Pulmonary artery endothelial cell (primary cell): ENCODE data around the gene FRYL. TPM values are rescaled to one million over a fixed set of nuclear protein-coding genes. Genes with fewer than 3 reads are reported as not detected.
"Not testable (repeated sequence)": the region's sequence is repeated elsewhere in the genome, so short reads cannot be mapped to it uniquely, and the experiment has no call there.

Experiments
- DNase-seq: peaks from one replicate; pipeline ENCODE4 v3.0.0-alpha.2; 2011; ENCODE audit warnings: low read depth, low spot score
- total RNA-seq: library from RNA; depleted of rRNA; stranded (reverse); fragments of >200 nt; gene quantifications from 2 replicates; pipeline ENCODE4 v1.2.3, GENCODE V29; 2014

FRYL gene
- total RNA-seq, 1 donor from 2014 or later: 90.3 TPM

DNA sequence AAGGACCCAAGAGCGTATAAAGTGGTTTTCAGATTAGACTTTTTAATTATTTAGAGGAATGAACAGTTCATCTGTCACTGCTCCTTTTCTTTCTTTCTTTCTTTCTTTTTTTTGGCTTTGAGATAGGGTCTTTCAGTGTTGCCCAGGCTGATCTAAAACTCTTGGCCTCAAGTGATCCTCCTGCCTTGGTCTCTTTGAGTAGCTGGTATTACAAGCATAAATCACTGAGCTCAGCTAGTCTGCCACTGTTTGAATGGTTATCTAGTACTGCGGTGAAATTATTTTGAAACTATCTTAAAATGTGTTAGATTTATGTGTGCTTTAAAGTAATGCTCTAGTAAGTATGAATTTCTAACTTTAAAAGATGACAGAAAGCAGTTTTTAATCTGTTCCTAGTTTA lies 6.5 kb upstream of the FRYL start:
- DNase-seq: no peak

DNA sequence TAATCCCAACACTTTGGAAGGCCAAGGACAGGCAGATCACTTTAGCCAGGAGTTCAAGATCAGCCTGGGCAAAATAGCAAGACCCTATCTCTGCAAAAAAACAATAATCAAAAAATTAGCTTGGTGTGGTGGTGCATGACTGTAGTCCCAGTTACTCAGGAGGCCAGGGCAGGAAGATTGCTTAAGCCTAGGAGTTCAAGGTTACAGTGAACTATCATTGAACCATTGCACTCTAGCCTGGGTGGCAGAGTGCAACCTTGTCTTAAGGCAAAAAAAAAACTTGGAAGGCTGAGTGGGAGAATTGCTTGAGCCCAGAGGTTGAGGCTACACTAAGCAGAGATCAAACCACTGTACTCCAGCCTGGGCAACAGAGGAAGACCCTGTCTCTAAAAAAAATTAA lies 5.2 kb upstream of the FRYL start:
- DNase-seq: no peak

DNA sequence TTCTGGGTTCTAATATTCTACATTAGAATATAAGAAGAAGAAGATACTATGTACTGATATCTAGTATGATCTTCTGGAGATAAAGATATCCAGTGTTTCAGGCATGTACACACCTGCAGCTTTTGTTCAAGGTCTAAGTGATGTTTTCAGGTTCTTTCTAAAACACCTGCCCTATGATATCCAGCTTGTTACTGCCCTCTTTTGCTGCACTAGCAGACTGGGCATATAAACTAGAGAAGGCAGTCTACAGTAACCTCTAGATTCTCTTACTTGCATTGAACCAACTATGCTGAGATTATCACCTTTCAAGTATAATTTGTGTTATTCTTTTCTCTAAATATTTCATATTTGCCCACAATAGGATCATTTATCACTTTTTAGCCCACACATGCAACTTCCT lies 1.9 kb upstream of the FRYL start:
- no peak for DNase-seq

DNA sequence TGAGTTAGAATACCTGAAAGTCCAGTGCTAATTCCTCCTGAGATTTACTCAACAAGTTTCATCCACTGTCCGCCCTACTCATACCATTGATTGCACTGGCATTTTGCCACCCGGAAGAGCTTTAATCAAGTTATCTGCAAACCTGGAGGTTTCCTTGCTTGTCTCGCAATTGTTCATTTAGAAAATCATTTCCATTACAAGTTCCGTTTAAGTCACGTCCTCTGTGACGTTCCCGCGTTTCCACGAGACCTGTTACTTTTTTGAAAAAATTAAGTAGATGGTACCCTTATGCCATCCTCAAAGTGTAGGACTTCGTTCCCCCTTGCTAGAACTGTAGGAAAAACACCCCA lies 761 bp upstream of the FRYL start:
- DNase-seq: peak; percentile 32

DNA sequence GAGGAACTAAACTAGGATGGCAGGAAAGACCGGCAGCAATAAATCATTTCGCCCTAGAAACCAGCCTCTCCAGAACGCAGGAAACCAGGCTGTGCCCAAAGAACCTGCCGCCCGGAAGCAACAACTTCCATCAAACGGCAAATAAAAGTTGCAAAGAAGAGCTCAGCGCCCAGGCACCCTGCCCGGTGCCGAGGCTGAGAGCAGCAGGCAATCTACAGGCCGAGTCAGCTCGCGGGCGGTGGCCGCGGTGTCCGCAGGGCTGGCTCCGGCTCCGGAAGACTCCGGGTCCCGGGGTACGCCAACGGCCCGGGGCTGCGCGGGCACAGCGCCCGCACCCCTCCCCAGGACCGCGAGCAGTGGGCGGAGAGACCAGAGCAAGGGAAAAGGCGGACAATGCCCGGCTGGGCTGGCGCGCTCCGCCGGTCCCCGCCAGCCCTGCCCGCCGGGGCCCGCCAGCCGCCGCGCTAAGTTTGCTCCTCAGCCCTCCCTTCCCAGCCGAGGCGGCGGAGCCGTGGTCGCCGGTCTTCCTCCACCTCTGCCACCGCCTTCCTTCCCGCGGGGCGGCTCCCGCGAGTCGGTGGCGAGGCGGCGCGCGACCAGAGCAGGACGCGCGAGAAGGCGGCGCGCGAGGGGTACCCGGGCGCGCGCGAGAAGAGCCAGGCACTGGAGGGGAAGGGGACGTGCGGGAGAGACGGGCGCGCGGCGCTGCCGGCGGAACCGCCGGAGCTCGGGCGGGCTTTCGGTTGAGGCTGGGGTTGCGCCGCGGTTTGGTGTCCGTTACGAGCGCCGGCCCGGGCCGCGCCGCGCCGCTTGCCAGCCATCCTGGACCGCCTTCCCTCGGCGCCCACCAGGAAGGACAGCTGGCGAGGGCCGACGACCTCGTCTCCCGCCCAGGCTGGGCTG lies 733 bp downstream of the FRYL start:
- no peak for DNase-seq

DNA sequence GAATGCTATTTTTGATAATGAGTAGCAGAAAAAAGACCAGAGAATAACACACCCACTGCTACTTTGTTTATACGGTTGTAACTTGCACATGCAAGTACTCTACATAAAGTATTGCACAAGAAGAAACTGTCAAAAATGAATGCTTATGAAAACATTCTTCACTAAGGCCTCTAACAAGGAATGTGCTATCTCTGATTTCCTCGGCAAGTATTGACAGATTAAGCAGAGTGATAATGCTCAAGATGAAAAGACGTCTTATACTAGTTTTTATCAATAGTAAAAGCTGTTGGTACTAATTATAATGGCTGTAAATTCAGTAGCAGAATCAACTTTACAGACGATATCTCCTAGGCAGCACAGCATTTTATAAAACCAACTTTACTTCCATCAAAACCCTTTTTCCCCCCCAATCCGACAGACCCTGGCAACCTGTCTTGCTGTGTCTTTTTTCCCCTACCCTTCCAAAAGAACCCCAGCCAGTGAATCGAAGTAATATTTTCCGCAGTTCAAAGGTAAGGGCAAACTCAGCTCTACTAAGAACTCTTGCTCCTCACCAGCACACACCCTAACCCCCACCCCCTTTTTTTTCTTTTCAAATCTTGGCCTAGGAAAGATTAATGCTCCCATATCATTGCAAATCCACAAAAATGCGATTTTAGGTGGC lies 1.5 kb downstream of the FRYL start:
- DNase-seq: no peak

DNA sequence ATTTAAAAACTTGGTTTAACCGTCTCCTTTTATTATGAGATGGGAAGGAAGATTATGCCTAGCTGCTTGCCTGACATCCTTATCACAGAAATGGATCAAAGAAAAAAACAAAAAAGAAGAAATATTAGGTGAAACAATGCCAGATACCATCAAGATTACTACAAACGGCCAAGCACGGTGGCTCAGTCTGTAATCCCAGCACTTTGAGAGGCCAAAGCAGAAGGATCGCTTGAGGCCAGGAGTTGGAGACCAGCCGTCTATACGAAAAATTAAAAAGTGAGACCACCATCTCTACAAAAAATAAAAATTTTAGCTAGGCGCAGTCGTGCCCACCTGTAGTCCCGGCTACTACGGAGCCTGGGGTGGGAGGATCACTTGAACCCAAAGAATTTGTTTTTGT lies 2.3 kb downstream of the FRYL start:
- DNase-seq: no peak

DNA sequence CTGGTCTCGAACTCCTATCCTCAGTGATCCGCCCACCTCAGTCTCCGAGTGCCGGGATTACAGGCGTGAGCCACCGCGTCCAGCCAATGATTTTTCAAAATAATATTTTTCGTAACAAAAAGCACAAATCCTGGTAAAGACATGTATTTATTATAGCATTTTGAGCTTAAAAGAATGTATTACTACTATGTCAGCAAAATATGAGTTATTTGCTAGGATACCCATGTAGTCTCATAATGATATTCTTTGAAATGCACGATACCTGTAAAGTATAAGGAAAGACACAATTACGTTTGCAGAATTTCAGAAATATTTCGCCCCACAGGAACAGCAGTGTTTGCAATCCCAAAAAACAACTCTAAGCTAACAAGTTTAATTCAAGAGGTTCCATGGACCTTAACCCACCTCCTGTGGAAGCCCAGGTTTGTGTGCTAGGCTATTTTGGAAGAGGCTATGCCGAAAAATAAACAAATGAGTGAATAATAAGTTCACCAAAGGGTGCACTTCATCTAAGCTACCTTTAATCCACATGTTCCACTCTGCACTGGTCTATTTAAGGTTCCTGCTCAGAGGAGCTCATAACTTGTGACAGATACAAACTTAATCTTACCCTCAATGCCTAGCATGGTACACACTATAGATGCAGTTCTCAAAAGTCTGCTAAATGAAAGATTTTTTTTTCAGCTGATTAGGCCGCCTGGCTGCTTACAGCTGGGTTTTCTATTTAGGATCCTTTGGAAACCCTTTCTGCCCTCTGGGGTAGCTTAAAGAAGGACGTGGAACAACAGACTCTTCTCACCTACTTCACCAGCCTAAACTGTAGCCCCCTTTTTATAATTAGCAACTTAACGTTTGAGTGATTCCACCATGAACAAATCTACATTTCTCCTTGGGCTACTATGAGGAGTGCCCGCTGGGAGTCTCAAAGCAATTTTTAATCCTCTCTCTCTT lies 5.0 kb downstream of the FRYL start:
- no peak for DNase-seq

DNA sequence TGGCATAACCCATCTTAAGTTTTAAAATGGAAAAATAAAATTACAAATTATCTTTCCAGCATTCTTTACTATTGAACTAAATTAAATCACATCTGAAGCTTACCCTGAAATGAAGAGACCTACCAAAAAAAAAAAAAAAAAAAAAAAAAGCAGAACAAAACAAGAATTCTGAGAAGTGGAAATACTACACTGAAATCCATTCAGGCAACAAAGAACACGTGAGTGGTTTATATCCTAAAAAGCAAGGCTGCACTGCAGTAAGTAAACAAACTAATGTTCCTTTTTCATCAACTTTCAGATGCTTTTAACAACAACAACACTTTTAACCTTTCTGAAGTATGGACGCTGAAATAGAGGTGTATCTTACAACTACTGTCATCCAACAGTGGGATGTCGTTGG lies 7.5 kb downstream of the FRYL start:
- no peak for DNase-seq

DNA sequence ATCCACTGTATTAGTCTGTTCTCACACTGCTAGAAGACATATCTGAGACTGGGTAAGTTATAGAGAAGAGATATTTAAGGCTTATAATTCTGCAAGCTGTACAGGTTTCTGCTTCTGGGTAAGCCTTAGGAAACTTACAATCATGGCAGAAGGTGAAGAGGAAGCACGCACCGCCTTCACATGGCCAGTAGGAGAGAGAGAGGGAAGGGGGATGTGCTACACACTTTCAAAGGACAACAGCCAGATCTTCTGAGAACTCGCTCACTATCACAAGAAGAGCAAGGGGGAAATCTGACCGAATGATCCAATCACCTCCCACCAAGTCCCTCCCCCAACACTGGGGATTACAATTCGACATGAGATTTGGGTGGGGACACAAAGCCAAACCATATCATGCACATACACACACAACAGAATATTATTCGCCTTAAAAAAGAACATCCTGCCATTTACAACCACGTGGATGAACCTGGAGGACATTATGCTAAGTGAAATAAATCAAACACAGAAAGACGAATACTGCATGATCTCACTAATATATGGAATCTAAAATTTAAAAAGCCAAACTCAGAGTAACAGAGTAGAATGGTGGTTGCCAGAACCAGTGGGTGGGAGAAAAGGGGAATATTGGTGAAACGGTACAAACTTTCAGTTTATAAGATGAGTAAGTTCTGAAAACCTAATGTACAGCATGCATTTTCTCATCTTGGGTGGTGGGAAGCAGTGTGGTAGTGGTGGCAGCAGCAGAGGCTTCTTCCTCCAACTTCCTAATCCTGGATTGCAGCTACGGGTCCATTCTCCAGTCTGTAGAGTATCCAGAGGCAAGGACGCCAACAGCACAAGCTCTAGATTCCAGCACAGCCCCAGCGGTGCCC lies 12.8 kb downstream of the FRYL start:
- DNase-seq: no peak

DNA sequence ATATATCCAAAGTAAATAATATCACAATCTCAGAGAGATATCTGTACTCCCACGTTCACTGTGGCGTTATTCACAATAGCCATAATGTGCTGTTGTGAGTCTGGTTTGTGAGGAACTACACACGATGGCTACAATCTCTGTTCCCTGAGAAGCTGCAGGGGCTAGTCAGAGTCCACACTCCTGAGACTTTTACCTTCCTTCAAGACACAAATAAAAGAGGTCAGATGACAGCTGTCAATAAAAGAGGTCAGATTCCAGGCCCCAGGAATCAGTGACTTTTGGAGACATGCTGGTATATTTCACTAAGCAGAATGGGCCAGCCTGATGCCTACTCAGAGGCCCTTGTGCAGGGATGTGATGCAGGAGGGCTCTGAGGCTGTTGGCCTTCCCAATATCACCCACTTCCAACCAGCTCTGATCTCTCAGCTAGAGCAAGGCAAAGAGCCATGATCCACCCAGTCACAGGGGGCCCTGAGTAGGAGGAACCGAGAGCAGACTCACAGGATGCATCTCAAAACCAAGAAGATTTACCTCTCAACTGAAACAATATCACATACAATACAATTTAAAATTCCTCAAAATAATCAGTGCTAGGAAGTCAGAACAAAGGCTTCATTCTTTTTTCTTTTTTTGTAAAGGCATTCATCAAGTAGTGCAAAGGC lies 13.8 kb downstream of the FRYL start:
- DNase-seq: no peak

DNA sequence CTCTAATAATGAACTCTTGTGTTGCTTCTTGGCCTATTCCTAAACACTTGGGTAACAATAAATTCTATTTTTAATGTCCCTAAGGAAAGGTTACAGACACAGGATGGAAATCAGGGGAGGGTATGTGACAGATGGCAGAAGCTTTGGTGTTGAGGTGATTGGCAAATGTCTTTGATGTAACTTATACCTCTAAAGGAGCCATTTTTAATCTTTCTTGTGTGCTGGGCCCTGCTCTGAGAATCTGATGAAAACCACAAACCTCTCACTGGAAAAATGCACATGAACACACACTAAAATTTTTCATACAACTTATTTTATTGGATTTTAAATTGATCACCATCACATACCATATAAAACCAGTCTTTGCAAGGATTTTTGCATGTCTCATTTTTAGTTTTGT lies 17.7 kb downstream of the FRYL start:
- no peak for DNase-seq

DNA sequence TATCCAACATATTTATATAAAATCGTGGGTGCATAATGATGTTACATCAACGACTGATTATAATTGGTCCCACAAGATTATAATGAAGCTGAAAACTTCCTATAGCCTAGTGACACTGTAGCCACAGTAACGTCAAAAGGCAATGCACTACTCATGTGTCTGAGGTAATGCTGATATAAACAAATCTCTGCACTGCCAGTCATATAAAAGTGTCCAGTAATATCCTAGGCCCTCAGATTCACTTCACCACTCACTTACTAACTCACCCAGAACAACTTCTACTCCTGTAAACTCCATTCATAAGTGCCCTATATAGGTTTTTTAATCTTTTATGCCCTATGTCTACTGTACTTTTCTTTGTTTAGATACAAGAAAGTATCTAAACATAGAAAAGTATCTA lies 18.8 kb downstream of the FRYL start:
- DNase-seq: no peak

DNA sequence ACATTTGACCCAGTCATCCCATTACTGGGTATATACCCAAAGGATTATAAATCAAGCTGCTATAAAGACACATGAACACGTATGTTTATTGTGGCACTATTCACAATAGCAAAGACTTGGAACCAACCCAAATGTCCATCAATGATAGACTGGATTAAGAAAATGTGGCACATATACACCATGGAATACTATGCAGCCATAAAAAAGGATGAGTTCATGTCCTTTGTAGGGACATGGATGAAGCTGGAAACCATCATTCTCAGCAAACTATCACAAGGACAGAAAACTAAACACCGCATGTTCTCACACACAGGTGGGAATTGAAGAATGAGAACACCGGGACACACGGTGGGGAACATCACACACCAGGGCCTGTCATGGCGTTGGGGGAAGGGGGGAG lies 21.4 kb downstream of the FRYL start:
- DNase-seq: not testable (repeated sequence)

DNA sequence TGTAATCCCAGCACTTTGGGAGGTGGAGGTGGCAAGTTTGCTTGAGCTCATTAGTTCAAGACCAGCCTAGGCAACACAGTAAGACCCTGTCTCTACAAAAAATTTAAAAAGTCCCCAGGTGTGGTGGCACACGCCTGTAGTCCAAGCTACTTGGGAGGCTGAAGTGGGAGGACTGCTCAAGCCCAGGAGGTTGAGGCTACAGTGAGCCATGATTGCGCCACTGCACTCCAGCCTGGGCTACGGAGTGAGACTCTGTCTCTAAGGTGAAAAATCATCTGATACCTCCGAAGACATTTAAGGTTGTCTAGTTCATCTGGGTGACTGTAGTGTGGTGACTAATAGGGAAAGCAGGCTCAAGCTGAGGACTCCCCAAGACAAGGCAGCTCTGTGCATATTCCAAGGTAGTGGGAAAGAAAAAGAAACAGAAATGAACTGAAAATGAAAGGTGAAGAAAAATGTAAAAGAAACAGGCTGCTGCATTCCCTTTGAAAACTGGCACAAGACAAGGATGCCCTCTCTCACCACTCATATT lies 23.3 kb downstream of the FRYL start:
- no peak for DNase-seq

DNA sequence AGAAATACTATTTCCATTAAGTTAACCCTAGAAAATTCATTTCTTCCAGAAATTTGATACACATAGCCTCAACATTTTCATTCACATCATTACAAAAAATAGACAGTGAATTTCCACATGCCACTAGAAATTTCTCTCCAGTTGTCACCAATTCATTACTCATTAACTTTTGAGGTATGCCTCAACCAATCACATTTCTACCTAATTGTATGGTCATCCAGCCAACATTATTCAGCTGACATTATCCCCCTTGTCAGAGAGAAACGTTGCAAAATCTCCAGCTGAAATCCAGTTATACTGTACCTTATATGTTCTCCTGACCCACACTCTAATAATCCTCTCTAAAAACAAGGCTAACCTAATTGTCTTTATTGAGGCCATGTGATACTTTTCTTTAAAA lies 24.8 kb downstream of the FRYL start:
- DNase-seq: no peak

DNA sequence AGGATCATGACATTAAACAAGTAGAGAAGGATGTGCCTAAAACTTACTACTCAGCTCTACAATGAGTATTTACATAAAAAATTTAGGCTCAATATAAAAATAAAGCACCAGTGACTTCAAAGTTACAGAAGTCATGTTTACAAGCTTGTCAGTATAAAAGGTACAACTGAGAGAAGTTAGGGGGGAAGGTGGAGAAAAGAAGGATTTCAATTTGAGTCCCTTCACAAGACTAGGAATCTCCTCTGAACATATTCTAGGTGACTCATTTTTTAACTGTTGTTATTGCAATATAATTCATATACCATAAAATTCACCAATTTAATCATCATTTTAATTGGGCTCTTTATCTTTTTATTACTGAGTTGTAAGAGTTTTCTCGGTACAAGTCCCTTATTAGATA lies 26.9 kb downstream of the FRYL start:
- no peak for DNase-seq

DNA sequence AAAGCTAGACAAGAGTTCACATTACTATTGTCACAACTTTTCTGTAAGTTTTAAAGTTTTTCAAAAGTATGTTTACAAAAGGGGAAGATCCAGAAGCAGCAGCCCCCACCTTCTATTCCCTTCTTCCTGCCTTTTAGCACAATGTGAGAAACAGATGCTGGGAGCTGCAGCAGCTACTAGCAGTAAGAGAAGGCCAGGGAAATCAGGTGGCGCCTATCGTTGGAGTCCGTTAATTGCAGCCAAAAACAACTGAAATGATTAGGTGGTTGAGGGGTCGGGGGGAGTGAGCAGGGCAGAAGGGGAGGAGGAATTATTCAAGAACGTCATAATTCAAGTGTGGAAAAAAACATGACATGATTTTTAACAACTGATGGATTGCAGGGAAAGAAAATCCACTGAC lies 27.4 kb downstream of the FRYL start:
- DNase-seq: peak; percentile 57

DNA sequence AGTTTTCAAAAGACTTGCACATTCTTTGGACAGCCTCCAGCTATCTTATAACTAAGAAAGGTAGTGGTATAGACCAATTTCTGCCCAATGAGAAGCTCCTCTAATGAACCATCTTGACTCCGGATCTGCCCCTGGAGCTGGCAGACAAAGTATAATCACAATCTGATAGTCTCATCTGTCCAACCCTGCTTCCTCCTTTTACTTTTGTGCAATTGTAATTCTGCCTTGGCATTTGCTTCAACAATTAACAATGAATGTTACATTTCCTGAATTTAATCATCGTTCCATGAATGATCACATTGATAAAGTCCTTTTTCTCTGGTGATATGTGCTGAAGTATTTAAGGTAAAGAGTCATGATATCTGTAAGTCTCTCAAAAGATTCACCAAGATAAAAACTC lies 27.8 kb downstream of the FRYL start:
- DNase-seq: peak; percentile 39

DNA sequence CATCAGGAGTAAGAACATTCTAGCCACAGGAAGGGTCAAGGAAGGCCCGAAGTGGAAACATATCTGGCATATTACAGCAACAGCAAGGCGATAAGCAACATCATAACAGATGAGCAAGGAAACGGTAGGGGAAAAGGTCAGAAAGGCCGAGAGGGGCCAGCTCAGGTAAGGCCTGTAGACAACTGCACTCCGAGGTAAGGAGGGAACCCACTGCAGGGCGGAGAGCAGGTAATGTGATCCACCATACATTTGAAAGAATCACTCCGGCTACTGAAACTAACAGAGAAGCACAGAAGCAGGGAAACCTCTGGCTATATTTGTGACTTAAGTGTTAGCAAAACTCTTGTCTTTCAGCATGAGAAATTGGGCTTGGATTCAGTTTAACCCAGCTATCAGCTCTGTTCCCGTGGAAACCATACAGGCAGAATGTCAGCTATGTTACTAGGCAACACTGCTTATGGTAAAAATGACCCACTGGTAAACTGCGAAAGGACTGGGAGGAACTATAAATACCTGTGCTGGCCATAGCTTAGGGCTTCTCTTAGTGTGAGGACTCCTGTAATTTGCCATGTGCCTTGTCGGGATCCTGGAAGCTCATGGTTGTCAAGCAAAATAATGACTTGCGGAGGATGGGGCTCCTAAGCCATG lies 31.0 kb downstream of the FRYL start:
- no peak for DNase-seq
